Hematopoietic multipotent progenitor cell treated with erythropoietin and hydrocortisone succinate and interleukin-3 and kit ligand, for 8 days (in vitro differentiated cells): ENCODE results near the gene MKNK1.

Experiments used
- DNase-seq: peaks from one replicate; pipeline ENCODE4 v3.0.0-alpha.2; 2015

MKNK1 gene

GRCh38 chr1:46520063-46520911, 83.8 kb downstream of the MKNK1 start:
- peak; percentile 20 for DNase-seq

GRCh38 chr1:46519209-46519608, 84.9 kb downstream of the MKNK1 start:
- DNase-seq, result no peak

- DNase-seq, result no peak
These were observed 86.1 kb downstream of the MKNK1 start for GRCh38 chr1:46517932-46518498.

- DNase-seq, result no peak
These were observed 87.0 kb downstream of the MKNK1 start for GRCh38 chr1:46517010-46517600.

GRCh38 chr1:46516200-46516950, 87.7 kb downstream of the MKNK1 start:
- DNase-seq, result peak; percentile 79

GRCh38 chr1:46515576-46515975, 88.5 kb downstream of the MKNK1 start:
- DNase-seq, result no peak

GRCh38 chr1:46513536-46513935, 90.5 kb downstream of the MKNK1 start:
- DNase-seq, result no peak

- DNase-seq, result no peak
These were observed 91.3 kb downstream of the MKNK1 start for GRCh38 chr1:46512792-46513190.

GRCh38 chr1:46512135-46512791, 91.8 kb downstream of the MKNK1 start:
- no peak for DNase-seq

- DNase-seq, result no peak
These were observed 93.1 kb downstream of the MKNK1 start for GRCh38 chr1:46510998-46511365.

GRCh38 chr1:46510341-46510997, 93.6 kb downstream of the MKNK1 start:
- no peak for DNase-seq

GRCh38 chr1:46508757-46509156, 95.3 kb downstream of the MKNK1 start:
- no peak for DNase-seq
